ENCODE data around the gene DYNLT2.

The DYNLT2 gene

GRCh38 chr6:169783971-169784820, 32.8 kb upstream of the DYNLT2 start:
- H3K4me3 ChIP-seq (ENCODE audit: control insufficient read depth, low read depth, low read length): no peak overlapping the region
- no peak for TF ChIP-seq CTCF (IDR thresholded peaks at IDR 0.05; ENCODE audit: control insufficient read depth, insufficient read depth, low read depth, low read length, missing control alignments)
- DNase-seq (ENCODE audit: low read depth): no peak

DNA sequence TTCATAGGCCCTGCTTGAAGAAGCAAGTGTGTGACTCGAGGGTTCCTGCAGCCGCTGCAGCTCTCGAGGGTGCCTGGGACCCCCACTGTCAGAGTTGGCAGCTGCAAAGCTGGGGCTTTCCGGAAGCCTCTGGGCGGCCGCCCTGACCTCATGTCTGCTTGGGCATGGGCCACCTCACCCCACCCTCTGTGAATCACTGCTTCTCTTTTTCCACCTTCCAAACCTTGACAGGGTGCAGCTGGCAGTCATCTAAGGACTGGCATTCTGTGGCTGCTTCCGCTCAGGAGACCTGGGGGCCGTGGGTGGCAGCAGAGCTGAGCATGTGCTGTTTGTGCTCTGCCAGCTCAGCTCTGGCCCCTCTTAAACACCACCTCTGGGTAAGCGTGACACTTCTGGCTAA, 32.0 kb upstream of the DYNLT2 start:
- TF ChIP-seq CTCF (IDR thresholded peaks at IDR 0.05; ENCODE audit: control insufficient read depth, insufficient read depth, low read depth, low read length, missing control alignments): no peak
- DNase-seq (ENCODE audit: low read depth): no peak
- no peak overlapping the region for H3K4me3 ChIP-seq (ENCODE audit: control insufficient read depth, low read depth, low read length)

DNA sequence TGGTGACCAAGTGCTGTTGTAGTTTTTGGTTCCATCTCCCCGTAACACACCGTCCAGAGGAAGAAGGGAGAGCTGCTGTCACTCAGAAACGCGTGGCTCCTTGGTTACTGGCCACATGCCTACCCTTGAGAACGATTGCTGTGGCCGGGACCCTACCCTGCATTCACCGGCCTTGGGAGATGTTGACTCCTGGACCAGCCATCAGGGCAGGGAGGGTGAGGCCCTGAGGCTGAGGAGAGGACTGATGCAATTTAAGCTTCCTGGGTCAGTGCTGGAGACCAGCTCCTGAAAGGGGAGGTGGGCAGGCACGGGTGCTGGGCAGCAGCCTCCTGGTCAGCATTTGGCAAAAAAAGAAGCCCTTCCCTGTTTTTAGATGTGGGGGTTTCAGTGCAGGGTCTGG, 31.6 kb upstream of the DYNLT2 start:
- TF ChIP-seq CTCF (IDR thresholded peaks at IDR 0.05; ENCODE audit: control insufficient read depth, insufficient read depth, low read depth, low read length, missing control alignments): no peak
- no peak for DNase-seq (ENCODE audit: low read depth)
- no peak overlapping the region for H3K4me3 ChIP-seq (ENCODE audit: control insufficient read depth, low read depth, low read length)

DNA sequence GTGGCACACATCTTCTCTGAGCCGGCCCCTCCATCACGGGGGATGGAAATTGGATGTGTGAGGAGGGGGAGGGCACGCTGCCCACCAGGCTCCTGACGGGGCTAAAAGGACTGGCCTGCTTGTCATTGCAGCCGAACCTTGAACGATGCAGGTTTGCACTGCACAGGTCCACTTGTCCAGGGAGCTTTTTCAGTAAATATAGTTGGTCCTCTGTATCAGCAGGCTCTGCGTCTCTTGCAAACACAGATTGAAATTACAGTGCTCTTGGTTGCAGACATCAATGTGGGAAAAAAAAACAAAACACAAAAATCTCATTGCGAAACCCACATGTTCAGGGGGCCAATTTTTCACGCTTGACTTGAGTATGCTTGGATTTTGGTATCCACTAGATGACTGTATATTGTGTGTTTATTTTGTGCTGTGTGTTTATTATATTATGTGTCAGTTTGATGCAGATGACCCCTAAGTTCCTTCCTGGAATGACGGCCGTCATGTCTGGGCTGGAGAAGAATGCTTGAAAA, 29.3 kb upstream of the DYNLT2 start:
- TF ChIP-seq CTCF (IDR thresholded peaks at IDR 0.05; ENCODE audit: control insufficient read depth, insufficient read depth, low read depth, low read length, missing control alignments): no peak
- no peak for DNase-seq (ENCODE audit: low read depth)
- H3K4me3 ChIP-seq (ENCODE audit: control insufficient read depth, low read depth, low read length): no peak overlapping the region

DNA sequence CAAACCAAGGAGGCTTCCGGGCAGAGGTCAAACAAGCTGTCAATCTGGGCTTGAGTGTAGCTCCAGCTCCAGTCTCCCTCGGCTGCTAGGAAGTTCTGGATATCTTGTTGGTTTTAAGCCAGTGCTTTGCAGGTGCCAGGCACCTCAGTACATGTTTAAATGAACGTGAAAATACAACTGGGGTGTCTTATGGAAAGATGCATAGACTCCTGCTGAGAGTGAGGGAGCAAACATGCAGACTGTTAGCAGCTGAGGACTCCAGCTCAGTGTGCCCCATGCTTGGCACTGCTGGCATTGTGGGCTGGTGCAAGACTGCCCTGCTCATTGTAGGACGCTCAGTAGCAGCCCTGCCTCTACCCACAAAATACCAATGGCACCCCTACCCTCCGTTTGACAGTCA, 28.5 kb upstream of the DYNLT2 start:
- H3K4me3 ChIP-seq (ENCODE audit: control insufficient read depth, low read depth, low read length): no peak overlapping the region
- no peak for DNase-seq (ENCODE audit: low read depth)
- no peak for TF ChIP-seq CTCF (IDR thresholded peaks at IDR 0.05; ENCODE audit: control insufficient read depth, insufficient read depth, low read depth, low read length, missing control alignments)

- no peak for TF ChIP-seq CTCF (IDR thresholded peaks at IDR 0.05; ENCODE audit: control insufficient read depth, insufficient read depth, low read depth, low read length, missing control alignments)
- H3K4me3 ChIP-seq (ENCODE audit: control insufficient read depth, low read depth, low read length): no peak overlapping the region
- DNase-seq (ENCODE audit: low read depth): no peak
These were observed 27.9 kb upstream of the DYNLT2 start for GRCh38 chr6:169779092-169779815.
